Measurements from ENCODE around the gene AHSG.

Gene AHSG

GRCh38 chr3:186640473-186640818 lies 27.6 kb downstream of the AHSG start:
- Mint-ChIP-seq H3K9me3 (no peaks in the 10 kb centered on the region), H3K4me1 (peaks cover 41% of the 10 kb centered on the region), H3K27me3 (peaks cover 8% of the 10 kb centered on the region), H3K4me3 (no peak overlapping the region), H3K27ac (peak overlapping the region in 1 of 2 donors; percentile 5)
- ATAC-seq (no peak), DNase-seq (no peak)

GRCh38 chr3:186640929-186641328 lies 28.1 kb downstream of the AHSG start:
- ATAC-seq (no peak), DNase-seq (no peak)
- H3K27ac Mint-ChIP-seq = no peak overlapping the region
- no peak overlapping the region for H3K4me3 Mint-ChIP-seq
- no peaks in the 10 kb centered on the region for H3K9me3 Mint-ChIP-seq
- H3K4me1 Mint-ChIP-seq = peaks cover 41% of the 10 kb centered on the region
- H3K27me3 Mint-ChIP-seq = peaks cover 8% of the 10 kb centered on the region

GRCh38 chr3:186642014-186642413 lies 29.2 kb downstream of the AHSG start:
- no peak for ATAC-seq
- peaks cover 8% of the 10 kb centered on the region for H3K27me3 Mint-ChIP-seq
- H3K4me1 Mint-ChIP-seq = peaks cover 41% of the 10 kb centered on the region
- H3K9me3 Mint-ChIP-seq = no peaks in the 10 kb centered on the region
- H3K4me3 Mint-ChIP-seq = peak overlapping the region in 1 of 2 donors; percentile 29
- no peak overlapping the region for H3K27ac Mint-ChIP-seq
- no peak for DNase-seq

- Mint-ChIP-seq H3K4me1 (peaks cover 41% of the 10 kb centered on the region), H3K27ac (no peak overlapping the region), H3K9me3 (no peaks in the 10 kb centered on the region), H3K4me3 (peak overlapping the region in 1 of 2 donors; percentile 24), H3K27me3 (peaks cover 8% of the 10 kb centered on the region)
- ATAC-seq = peak; percentile 91
- DNase-seq = no peak
These were observed 30.6 kb downstream of the AHSG start for GRCh38 chr3:186643493-186643892.

GRCh38 chr3:186644683-186645082 lies 31.8 kb downstream of the AHSG start:
- no peak overlapping the region for H3K4me3 Mint-ChIP-seq
- no peaks in the 10 kb centered on the region for H3K9me3 Mint-ChIP-seq
- H3K27ac Mint-ChIP-seq = no peak overlapping the region
- peaks cover 43% of the 10 kb centered on the region for H3K4me1 Mint-ChIP-seq
- ATAC-seq (no peak), DNase-seq (no peak)
- peaks cover 8% of the 10 kb centered on the region for H3K27me3 Mint-ChIP-seq

GRCh38 chr3:186646106-186646505 lies 33.2 kb downstream of the AHSG start:
- Mint-ChIP-seq H3K9me3 (no peaks in the 10 kb centered on the region), H3K4me3 (no peak overlapping the region), H3K4me1 (peaks cover 37% of the 10 kb centered on the region), H3K27me3 (no peaks in the 10 kb centered on the region), H3K27ac (no peak overlapping the region)
- ATAC-seq = no peak
- no peak for DNase-seq

GRCh38 chr3:186646841-186647240 lies 34.0 kb downstream of the AHSG start:
- DNase-seq (no peak), ATAC-seq (peak; percentile 53)
- Mint-ChIP-seq H3K4me1 (peaks cover 30% of the 10 kb centered on the region), H3K4me3 (no peak overlapping the region), H3K9me3 (no peaks in the 10 kb centered on the region), H3K27ac (no peak overlapping the region), H3K27me3 (no peaks in the 10 kb centered on the region)

GRCh38 chr3:186648851-186649250 lies 36.0 kb downstream of the AHSG start:
- H3K27ac Mint-ChIP-seq = no peak overlapping the region
- no peaks in the 10 kb centered on the region for H3K9me3 Mint-ChIP-seq
- peaks cover 10% of the 10 kb centered on the region for H3K4me1 Mint-ChIP-seq
- H3K4me3 Mint-ChIP-seq = no peak overlapping the region
- H3K27me3 Mint-ChIP-seq = peaks cover 7% of the 10 kb centered on the region
- DNase-seq (no peak), ATAC-seq (no peak)

- Mint-ChIP-seq H3K4me1 (peaks cover 4% of the 10 kb centered on the region), H3K27me3 (peaks cover 15% of the 10 kb centered on the region), H3K9me3 (no peaks in the 10 kb centered on the region), H3K4me3 (no peak overlapping the region), H3K27ac (no peak overlapping the region)
- ATAC-seq = no peak
- DNase-seq = no peak
These were observed 38.9 kb downstream of the AHSG start for GRCh38 chr3:186651678-186652215.

GRCh38 chr3:186653080-186653707 lies 40.3 kb downstream of the AHSG start:
- Mint-ChIP-seq H3K4me3 (no peak overlapping the region), H3K27ac (no peak overlapping the region), H3K27me3 (peaks cover 21% of the 10 kb centered on the region), H3K4me1 (peaks cover 4% of the 10 kb centered on the region), H3K9me3 (no peaks in the 10 kb centered on the region)
- ATAC-seq (no peak), DNase-seq (no peak)

GRCh38 chr3:186653984-186654383 lies 41.1 kb downstream of the AHSG start:
- no peak overlapping the region for H3K4me3 Mint-ChIP-seq
- ATAC-seq = no peak
- no peak overlapping the region for H3K27ac Mint-ChIP-seq

GRCh38 chr3:186663361-186664118 lies 50.7 kb downstream of the AHSG start:
- DNase-seq (no peak), ATAC-seq (no peak)
- no peak overlapping the region for H3K4me3 Mint-ChIP-seq
- H3K27me3 Mint-ChIP-seq = peaks cover 30% of the 10 kb centered on the region
- H3K9me3 Mint-ChIP-seq = no peaks in the 10 kb centered on the region
- peaks cover 6% of the 10 kb centered on the region for H3K4me1 Mint-ChIP-seq
- H3K27ac Mint-ChIP-seq = no peak overlapping the region

More at GRCh38 chr3:186653984-186654383, 41.1 kb downstream of the AHSG start:
- H3K9me3 Mint-ChIP-seq = no peaks in the 10 kb centered on the region
- no peak for DNase-seq
- peaks cover 4% of the 10 kb centered on the region for H3K4me1 Mint-ChIP-seq
- H3K27me3 Mint-ChIP-seq = peaks cover 28% of the 10 kb centered on the region

GRCh38 chr3:186664119-186664495 lies 51.2 kb downstream of the AHSG start:
- DNase-seq = no peak
- H3K27me3 Mint-ChIP-seq = peaks cover 24% of the 10 kb centered on the region

GRCh38 chr3:186664506-186664905 lies 51.6 kb downstream of the AHSG start:
- no peak for ATAC-seq
- Mint-ChIP-seq H3K27ac (no peak overlapping the region), H3K9me3 (no peaks in the 10 kb centered on the region), H3K27me3 (peaks cover 20% of the 10 kb centered on the region), H3K4me3 (no peak overlapping the region), H3K4me1 (peaks cover 12% of the 10 kb centered on the region)
- no peak for DNase-seq

More at GRCh38 chr3:186664119-186664495, 51.2 kb downstream of the AHSG start:
- Mint-ChIP-seq H3K4me1 (peaks cover 8% of the 10 kb centered on the region), H3K9me3 (no peaks in the 10 kb centered on the region), H3K27ac (no peak overlapping the region), H3K4me3 (no peak overlapping the region)
- no peak for ATAC-seq

- H3K27ac Mint-ChIP-seq = no peak within 1 kb of the TSS
- H3K27me3 Mint-ChIP-seq = peaks cover 19% of the 10 kb centered on the region
- H3K4me1 Mint-ChIP-seq = peaks cover 17% of the 10 kb centered on the region
- DNase-seq = no peak
- H3K9me3 Mint-ChIP-seq = no peaks in the 10 kb centered on the region
- ATAC-seq = no peak
- no peak within 1 kb of the TSS for H3K4me3 Mint-ChIP-seq
These were observed 52.8 kb downstream of the AHSG start, which contains the start of gene HRG for GRCh38 chr3:186665625-186666188. HRG (plus strand) TSS chr3:186666014; CDS start chr3:186666032, 18 bp downstream.

GRCh38 chr3:186668426-186668825 lies 55.6 kb downstream of the AHSG start:
- Mint-ChIP-seq H3K4me3 (no peak overlapping the region), H3K4me1 (peaks cover 17% of the 10 kb centered on the region), H3K27me3 (peaks cover 23% of the 10 kb centered on the region), H3K9me3 (no peaks in the 10 kb centered on the region), H3K27ac (no peak overlapping the region)
- no peak for DNase-seq
- ATAC-seq = no peak
